Ishikawa (cell line): ENCODE results near the gene CXXC5.

Source experiments
- EGR1 ChIP-seq: IDR thresholded peaks from 2 replicates; pipeline ENCODE4 v1.6.1; 2012
- EP300 ChIP-seq: IDR thresholded peaks from 2 replicates; pipeline ENCODE4 v1.6.1; 2012; ENCODE audit warnings: borderline replicate concordance
- REST ChIP-seq: IDR thresholded peaks from 2 replicates; pipeline ENCODE4 v1.6.1; 2012; ENCODE audit warnings: low read depth, mild to moderate bottlenecking
- TAF1 ChIP-seq: IDR thresholded peaks from 2 replicates; pipeline ENCODE4 v1.6.1; 2012; ENCODE audit warnings: low read depth, mild to moderate bottlenecking
- TF ChIP-seq, protein P1 (sequence below): IDR thresholded peaks from 2 replicates; pipeline ENCODE4 v1.6.1; 2012

DNA sequence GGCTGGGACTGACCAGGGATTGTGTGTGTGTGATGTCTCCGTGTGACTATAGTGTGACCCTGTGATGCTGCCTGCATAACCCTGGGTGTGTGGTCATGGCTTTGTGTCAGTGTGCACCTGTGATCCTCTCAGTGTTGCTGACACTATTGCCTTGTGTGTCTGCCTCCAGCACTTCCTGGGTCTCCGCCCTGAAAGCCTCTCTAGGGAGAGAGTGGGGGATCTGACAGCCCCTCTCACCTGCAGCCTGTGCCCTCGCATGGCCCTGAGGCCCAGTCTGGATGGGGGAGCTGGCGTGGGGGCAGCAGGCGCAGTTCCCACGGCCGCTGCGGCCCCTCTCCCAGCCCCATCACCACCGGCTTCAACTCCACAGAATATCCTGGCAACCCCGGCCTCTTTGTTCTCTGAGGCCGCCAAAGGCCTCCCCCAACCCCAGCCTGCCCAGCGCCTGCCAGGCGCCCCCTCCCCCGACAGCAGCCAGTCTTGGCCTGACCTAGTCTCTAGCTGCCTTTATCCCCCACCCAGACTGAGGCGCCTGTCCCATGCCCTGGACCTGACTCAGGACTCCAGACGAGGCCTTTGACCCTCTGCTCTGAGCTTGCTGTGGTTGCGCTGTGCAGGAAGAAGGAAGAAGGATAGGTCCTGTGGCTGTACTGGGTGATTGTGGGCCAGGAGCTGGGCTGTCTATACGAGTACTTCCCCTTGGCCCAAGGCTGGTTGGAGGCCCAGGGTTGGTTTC is 38.7 kb downstream of the CXXC5 start:
- TF ChIP-seq, protein P1, sequence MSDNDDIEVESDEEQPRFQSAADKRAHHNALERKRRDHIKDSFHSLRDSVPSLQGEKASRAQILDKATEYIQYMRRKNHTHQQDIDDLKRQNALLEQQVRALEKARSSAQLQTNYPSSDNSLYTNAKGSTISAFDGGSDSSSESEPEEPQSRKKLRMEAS, result no peak
- no peak for TF ChIP-seq EGR1
- TF ChIP-seq TAF1, result no peak
- TF ChIP-seq EP300, result no peak
- no peak for TF ChIP-seq REST
